ENCODE results near the gene ENOX1.

ENOX1 gene

DNA sequence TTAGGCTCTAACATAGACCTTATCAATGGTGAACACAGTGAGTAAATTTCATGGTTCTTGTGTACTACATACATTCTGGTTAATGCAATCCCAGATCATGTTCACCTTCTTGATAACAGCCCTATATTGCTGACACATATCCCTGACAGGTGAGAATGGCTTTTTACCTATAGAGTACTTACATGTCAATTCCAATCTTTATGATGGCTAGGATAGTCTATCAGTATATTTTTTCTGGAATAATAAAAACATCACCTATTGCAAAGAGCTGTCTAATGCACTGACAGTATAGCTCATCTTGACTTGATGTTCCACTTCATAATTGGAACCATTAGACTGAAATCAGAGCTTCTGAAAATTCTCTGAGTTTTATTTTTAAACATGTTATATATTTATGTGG lies 199.4 kb downstream of the ENOX1 start:
- no peak for DNase-seq

- no peak for DNase-seq
Observed at GRCh38 chr13:43584751-43585150, 202.0 kb downstream of the ENOX1 start.

- DNase-seq: no peak
Observed at GRCh38 chr13:43583321-43583720, 203.5 kb downstream of the ENOX1 start.

DNA sequence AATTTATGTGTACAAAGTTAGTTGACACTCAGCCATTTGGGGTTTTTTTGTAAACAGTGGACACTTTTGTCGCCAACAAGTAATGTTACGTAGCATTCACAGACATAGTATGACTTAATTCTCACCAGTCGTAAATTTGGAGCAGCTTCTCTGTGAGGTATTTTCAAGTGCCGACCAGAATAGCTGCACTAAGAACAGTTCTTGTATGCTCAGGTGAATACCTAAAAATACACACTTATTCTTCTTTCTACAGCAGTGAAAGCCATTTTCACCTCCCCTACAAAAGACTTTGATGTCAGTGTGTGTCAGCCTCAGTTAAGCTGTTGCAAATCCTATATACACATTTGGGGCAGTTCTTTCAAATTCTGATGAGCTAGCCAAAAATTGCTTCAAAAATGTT lies 206.5 kb downstream of the ENOX1 start:
- no peak for DNase-seq

- DNase-seq: no peak
Observed at GRCh38 chr13:43579321-43579720, 207.5 kb downstream of the ENOX1 start.

GRCh38 chr13:43574605-43575004 lies 212.2 kb downstream of the ENOX1 start:
- DNase-seq: no peak

GRCh38 chr13:43573802-43574514 lies 212.8 kb downstream of the ENOX1 start:
- no peak for DNase-seq

DNA sequence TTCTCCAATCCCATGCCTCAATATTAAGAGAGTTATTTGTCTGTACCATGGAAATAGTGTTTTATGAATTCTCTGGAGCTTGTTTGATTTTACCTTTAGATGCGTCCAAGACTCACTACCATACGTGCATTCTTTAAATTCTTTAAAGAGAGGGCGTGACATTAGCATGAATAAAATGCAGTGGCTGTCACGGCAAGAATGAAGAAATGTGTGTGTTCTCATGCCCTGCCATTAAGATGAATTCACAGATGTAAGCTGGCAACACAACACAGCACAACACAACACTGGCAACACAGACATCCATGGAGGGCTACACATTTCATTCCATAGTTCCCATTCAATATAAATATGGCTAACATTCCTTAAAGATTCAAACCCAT lies 213.4 kb downstream of the ENOX1 start:
- no peak for DNase-seq

DNA sequence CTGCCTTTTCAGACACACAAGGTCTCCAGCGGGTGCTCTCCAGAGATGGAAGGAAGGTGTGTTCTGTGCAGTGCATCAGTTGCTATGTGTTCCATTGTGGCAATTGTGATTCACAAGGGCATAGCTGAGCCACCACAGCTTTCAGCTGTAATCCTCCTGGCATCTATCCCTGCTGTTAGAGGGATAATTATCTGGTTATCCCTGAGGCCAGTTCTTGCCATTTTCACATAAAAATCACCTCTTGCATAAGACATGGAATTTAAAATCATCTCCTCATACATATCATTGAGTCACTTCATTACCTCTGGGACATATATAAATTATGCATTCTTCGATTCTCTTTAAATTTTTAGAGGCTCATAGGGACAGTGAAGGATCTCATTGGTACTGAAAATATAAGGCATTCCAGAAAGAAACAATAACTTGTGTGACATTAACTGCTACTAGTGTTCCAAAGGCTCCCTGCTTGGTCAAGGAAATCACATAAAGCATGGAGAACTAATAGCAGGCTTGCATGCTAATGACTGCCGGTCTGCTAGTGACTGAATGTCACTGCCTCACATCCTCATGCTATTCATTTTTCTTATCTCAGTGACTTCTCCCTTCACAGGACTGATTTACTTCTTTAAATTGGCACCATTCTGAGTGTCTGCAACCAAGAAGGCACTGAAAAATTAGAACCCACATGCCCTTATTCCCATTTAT lies 214.0 kb downstream of the ENOX1 start:
- DNase-seq: no peak

DNA sequence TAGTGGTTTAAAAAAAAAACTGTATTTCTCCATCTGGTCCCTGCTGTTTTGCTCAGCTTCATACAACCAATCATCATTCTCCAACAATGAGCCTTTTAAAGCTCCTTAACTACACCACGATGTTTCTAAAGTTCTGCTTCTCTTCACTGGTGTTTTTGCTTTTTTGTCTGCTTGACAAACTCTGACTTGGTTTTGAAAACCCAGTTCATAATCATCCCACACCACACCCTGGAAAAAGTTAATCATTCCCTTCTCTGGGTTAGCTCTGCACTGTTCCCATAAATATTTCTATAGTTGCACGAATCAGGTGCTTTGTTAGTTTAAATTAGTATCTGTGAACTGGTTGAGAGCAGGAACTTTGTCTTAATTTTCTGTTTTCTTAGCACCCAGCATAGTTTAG lies 217.1 kb downstream of the ENOX1 start:
- DNase-seq: no peak

DNA sequence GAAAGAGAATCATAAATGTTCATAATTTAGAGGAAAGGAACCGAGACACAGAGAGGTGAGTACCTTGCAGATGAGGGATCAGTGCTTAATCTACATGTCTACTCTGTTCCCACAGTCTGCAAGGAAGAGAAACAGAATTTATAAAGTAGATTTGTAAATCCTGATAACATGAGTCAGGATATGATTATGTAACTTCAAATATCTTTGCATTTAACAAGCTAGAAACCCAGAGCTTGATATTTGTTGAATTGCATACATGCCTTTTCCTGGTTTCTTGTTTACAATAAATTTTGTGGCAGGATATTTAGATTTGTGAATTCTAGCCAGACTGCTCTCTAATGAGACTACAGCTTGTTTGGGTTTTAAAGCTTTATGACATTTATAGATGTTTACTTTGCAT lies 219.2 kb downstream of the ENOX1 start:
- no peak for DNase-seq

GRCh38 chr13:43564952-43565351 lies 221.8 kb downstream of the ENOX1 start:
- DNase-seq: no peak

DNA sequence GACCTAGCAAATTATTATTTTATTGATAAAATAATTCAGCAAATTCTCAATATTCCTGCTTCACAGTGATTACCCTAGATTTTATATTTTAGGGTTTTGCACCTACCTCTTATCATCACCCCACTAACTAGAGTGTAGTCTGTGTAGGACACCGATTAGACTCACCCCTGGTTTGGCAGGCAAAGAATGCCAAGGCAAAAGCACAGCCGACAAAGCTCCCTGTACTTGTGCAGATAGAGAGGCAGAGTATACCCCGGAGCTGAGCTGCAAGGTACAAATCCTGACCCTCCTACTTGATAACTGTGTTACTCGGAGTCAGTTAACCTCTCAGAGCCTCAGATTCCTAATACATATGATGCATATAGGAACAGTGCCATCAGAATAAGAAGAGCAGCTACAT lies 225.7 kb downstream of the ENOX1 start:
- no peak for DNase-seq

DNA sequence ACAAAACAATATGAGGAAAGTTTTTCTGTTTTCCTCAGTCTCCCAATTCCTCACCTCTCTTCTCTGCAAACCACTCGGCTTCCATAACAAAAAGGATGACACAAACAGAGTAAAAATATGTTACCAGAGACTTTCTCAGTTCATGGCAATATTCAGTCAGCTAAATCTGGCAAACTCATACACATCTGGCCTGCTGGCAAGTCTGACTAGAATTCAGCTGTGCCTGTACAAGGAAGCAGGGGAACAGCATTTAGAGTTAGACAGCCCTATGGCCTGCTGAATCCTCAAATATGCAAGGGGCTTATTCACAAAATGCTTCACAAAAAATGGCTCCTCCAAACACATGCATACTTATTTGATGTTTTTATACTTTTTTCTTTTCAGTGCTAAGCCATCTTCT lies 227.8 kb downstream of the ENOX1 start:
- DNase-seq: no peak

- no peak for DNase-seq
Observed at GRCh38 chr13:43558326-43558725, 228.4 kb downstream of the ENOX1 start.

GRCh38 chr13:43555667-43556066 lies 231.1 kb downstream of the ENOX1 start:
- DNase-seq: no peak

DNA sequence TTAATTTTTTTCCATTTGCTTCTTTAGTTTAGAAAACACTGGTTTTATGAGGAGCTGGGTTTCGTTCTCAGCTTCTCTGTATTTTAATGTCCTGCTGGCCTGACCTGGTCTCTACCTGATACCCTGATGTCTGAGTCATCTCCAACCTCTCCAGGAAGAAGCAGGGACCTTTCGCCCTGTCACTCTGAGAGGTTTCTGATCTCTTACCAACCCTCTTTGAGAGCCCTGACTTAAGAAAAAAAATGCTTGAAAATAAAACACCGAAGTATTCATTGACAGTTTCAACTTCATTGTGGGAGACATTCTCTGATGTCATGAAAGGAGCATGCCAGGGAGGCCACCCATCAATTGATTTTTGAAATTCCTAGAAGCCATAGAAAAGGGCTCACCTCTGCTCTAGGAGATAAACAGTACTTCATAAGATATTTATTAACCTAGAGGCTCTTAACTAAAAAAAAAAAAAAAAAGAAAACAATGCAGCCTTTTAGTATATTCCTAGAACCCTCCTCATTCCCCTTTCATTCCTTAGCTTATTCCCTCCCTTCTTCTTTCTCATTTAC lies 234.8 kb downstream of the ENOX1 start:
- DNase-seq: no peak

DNA sequence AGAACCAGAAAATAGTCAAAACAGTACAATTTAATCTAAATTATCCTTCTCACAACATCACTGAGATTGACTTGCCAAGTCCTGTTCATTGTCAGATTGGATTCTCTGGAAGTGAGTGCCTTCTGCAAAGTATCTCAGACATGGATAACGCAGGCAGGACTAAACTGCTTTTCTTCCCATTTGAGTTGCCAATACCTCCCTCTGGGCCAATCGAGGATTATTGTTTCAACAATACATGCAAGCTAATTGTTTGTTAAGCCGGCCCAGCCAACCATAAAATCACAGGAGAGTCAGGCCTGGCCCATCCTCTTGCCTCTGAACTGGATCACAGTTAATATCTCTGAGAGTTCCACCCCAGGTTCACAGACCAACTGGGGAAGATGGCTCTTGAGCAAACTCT lies 240.0 kb downstream of the ENOX1 start:
- DNase-seq: no peak

DNA sequence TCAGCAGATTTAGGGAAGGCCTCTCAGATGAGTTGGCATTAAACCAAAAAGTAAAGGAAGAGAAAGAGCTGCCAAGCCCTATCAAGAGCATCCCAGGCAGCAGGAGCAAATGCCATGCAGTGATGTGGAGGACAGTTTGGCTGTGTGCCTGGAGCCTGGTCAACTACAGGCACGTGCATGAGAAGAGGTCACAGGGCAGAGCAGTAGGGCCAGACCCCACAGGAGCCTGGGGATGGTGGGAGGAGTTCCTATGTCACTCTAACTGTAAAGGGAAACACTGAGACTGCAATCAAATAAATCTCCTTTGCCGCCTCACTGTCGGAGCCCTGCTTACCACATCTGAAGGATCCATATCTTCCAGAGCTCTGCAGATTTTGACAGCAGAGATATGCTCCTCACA lies 240.5 kb downstream of the ENOX1 start:
- DNase-seq: no peak

- no peak for DNase-seq
Observed at GRCh38 chr13:43545317-43545874, 241.4 kb downstream of the ENOX1 start.

- DNase-seq: no peak
Observed at GRCh38 chr13:43544631-43545030, 242.1 kb downstream of the ENOX1 start.

GRCh38 chr13:43544011-43544410 lies 242.8 kb downstream of the ENOX1 start:
- no peak for DNase-seq

- no peak for DNase-seq
Observed at GRCh38 chr13:43543331-43543730, 243.4 kb downstream of the ENOX1 start.

GRCh38 chr13:43537124-43537523 lies 249.6 kb downstream of the ENOX1 start:
- no peak for DNase-seq

Measured in activated T-cell treated with anti-CD3 and anti-CD28 coated beads for 4 hours (primary cell).